Esophagus muscularis mucosa (tissue), 4 donors: ENCODE measurements around the gene XRCC3. TPM values are rescaled to one million over a fixed set of nuclear protein-coding genes. Genes with fewer than 3 reads are reported as not detected.
A peak's percentile ranks its signal among the peaks of the same experiment; 100 is the strongest.

Source experiments
- DNase-seq: peaks from one replicate; pipeline ENCODE4 v3.0.0-alpha.2; 2017; ENCODE audit errors: extremely low spot score
- H3K27ac ChIP-seq, 4 donors: fragments of 200-600 bp; sonication (generic); replicated peaks in 1 of 4; 1 replicate in 3 of 4; 2 replicates in 1 of 4; pipeline ENCODE4 v1.5.1; 2016 to 2019; ENCODE audit warnings: mild to moderate bottlenecking in 1 of 4
- H3K27me3 ChIP-seq, 4 donors: fragments of 200-600 bp; sonication (generic); one replicate each; pipeline versions ENCODE4 v1.5.1 to v1.6.0; 2016 to 2019
- H3K36me3 ChIP-seq, 4 donors: fragments of 200-600 bp; sonication (generic); one replicate each; pipeline ENCODE4 v1.5.1; 2016 to 2019
- H3K4me1 ChIP-seq, 4 donors: fragments of 200-600 bp; sonication (generic); one replicate each; pipeline ENCODE4 v1.5.1; 2016 to 2019
- H3K4me3 ChIP-seq, 4 donors: fragments of 200-600 bp; sonication (generic); 1 replicate in 2 of 4; 2 replicates in 2 of 4; pipeline ENCODE4 v1.5.1; 2016 to 2019; ENCODE audit warnings: mild to moderate bottlenecking in 4 of 4, moderate library complexity in 1 of 4
- H3K9me3 ChIP-seq, 4 donors: fragments of 200-600 bp; sonication (generic); 1 replicate in 3 of 4; 2 replicates in 1 of 4; pipeline ENCODE4 v1.5.1; 2016 to 2019
- EP300 ChIP-seq: sonication (generic); formaldehyde crosslinking; IDR thresholded peaks from one replicate; pipeline ENCODE4 v1.6.1; 2017; ENCODE audit warnings: antibody characterized with exemption
- POLR2A ChIP-seq: fragments of 450-650 bp; IDR thresholded peaks from one replicate; pipeline ENCODE4 v1.6.1; 2017; ENCODE audit warnings: antibody characterized with exemption, moderate library complexity, mild to moderate bottlenecking, low read depth
- POLR2AphosphoS5 ChIP-seq, 2 donors: sonication (generic); formaldehyde crosslinking; IDR thresholded peaks; one replicate each; pipeline ENCODE4 v1.6.1; 2017; ENCODE audit warnings: antibody characterized with exemption in 2 of 2
- WGBS: methylation state at CpG from one replicate; pipeline ENCODE4 v1.1.5; 2018; 5-methylcytosine and 5-hydroxymethylcytosine counted together
- intact Hi-C: fragments of 100-400 bp; cut with DNase I; formaldehyde crosslinking; loops from one replicate; pipeline ENCODE4 v1.15.1; 2023
- total RNA-seq, 4 donors: library from RNA; depleted of rRNA; stranded (reverse); fragments of >200 nt; gene quantifications; one replicate each; pipeline versions ENCODE4 v1.1.0 to v1.2.1, GENCODE V29; 2016
- TF ChIP-seq, protein P1 (sequence below), 3 experiments: fragments of 200-600 bp in 2 of 3; fragments of 450-650 bp in 1 of 3; sonication (generic) in 2 of 3; IDR thresholded peaks; one replicate each; pipeline ENCODE4 v1.5.1; 2017 to 2019; ENCODE audit warnings: antibody characterized with exemption in 3 of 3, mild to moderate bottlenecking in 2 of 3, moderate library complexity in 1 of 3

Gene XRCC3
- total RNA-seq, 4 donors from 2014 or later = 1.6 to 5.4 (median 2.1) TPM

DNA sequence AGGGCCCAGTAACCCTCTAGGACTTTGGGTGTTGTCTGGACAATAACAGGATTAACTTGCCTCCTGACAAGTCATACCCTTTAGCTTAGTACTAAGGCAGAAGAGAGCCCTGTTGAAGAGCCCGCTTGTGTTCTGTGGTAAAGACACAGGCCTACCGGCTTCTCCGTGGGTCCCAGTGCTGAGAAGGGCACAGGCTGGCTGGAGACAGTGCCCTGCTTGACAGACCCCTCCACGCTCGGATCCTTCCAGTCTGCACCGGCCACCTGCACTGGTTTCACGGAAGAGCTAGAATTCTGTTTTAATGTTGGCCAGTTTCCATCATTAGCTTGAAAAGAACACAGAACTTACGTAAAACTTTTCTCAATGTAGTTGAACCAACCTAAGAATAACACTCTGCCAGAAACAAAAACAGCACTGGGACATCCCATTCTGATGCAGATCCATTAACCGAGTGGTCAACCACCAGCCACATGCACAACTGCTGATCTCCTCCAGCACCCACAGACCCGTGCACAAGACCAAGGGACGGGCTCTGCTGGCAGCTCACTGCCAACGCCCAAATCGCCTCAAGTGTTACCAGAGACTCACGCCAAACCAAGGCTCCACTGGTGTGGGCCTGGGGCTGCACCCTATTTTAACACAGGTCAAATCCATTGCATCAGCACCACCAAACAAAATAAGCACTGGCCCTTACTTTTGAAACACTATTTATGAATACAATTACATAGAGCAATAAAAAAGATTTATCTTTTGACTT is 27.4 kb upstream of the XRCC3 start:
- H3K36me3 ChIP-seq = peaks cover 0 to 98% (median 70%) of the 10 kb centered on the region in 4 donors
- peak overlapping the region; percentile 23 to 57 (median 46) for H3K27ac ChIP-seq
- no peak for DNase-seq
- 91% methylated on average over 12 of the region's 14 CpGs for WGBS
- no peak for TF ChIP-seq EP300
- TF ChIP-seq POLR2AphosphoS5 (IDR thresholded peaks at IDR 0.05) = peak in 1 of 2 donors; percentile 21
- peaks cover under 1 to 36% (median 31%) of the 10 kb centered on the region in 4 donors for H3K4me1 ChIP-seq
- H3K27me3 ChIP-seq = no peaks in the 10 kb centered on the region
- no peak overlapping the region for H3K4me3 ChIP-seq
- no peaks in the 10 kb centered on the region for H3K9me3 ChIP-seq
- intact Hi-C loops = no loop called here

DNA sequence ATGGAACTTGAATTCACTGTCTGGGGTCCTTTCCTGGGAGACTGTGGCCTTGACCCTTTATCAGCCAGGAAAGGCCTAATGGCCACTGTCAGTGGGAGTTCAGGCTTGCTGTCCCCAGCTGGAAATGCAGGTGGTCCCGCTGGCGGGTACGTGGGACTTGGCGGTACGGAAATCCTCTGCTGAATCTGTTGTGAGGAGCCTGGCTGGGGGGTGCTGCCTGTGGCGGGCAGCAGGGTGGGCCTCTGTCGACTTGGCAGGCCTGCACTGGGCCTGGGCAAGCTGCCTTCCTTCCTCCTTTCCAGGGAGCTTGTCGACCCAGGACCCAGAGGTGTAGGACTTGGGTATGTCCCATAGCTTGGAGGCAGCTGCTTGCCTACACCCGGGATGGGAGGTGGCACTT is 26.6 kb upstream of the XRCC3 start:
- H3K4me3 ChIP-seq = no peak overlapping the region
- no peaks in the 10 kb centered on the region for H3K9me3 ChIP-seq
- TF ChIP-seq POLR2AphosphoS5 (IDR thresholded peaks at IDR 0.05) = no peak
- TF ChIP-seq EP300 = no peak
- TF ChIP-seq, protein P1, sequence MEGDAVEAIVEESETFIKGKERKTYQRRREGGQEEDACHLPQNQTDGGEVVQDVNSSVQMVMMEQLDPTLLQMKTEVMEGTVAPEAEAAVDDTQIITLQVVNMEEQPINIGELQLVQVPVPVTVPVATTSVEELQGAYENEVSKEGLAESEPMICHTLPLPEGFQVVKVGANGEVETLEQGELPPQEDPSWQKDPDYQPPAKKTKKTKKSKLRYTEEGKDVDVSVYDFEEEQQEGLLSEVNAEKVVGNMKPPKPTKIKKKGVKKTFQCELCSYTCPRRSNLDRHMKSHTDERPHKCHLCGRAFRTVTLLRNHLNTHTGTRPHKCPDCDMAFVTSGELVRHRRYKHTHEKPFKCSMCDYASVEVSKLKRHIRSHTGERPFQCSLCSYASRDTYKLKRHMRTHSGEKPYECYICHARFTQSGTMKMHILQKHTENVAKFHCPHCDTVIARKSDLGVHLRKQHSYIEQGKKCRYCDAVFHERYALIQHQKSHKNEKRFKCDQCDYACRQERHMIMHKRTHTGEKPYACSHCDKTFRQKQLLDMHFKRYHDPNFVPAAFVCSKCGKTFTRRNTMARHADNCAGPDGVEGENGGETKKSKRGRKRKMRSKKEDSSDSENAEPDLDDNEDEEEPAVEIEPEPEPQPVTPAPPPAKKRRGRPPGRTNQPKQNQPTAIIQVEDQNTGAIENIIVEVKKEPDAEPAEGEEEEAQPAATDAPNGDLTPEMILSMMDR (IDR thresholded peaks at IDR 0.05) = no peak
- WGBS = 88% methylated on average over 9 of the region's 9 CpGs
- DNase-seq = no peak
- intact Hi-C loops = no loop called here
- H3K36me3 ChIP-seq = peaks cover 0 to 98% (median 64%) of the 10 kb centered on the region in 4 donors
- peaks cover 5 to 44% (median 39%) of the 10 kb centered on the region in 4 donors for H3K4me1 ChIP-seq
- H3K27me3 ChIP-seq = no peaks in the 10 kb centered on the region
- peak overlapping the region; percentile 23 to 57 (median 40) for H3K27ac ChIP-seq

DNA sequence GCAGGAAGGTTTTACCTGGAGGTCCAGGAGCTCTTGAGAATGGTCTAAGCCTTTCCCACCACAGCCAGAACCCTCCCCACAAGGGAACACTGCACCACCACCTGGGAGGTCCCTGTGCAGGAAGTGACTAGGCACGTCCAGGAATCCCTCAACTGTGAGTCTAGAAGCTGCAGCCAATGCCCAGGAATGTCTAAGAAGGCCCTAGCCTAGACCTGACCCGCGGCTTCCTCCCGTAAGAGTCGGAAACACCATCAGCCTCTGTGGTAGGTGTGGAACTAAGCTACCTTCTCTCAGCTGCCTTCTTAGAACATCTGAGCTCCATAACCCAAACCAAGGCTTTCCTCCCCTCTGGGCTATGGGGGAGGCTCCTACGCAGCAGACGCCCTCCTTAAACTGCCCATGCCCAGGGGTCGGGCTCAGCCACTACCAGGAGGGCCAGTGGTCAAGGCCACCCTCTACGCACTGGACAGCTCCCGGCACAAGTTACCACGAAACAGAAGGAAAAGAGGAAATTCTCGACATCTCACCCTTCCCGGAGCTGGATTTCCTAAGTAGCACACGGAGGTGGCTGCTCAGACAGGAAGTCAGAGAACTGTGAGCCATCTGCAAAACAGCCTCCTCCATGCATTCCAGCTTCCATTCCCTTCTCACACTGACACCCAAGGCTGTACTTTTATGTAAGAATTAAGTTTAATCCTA is 25.9 kb upstream of the XRCC3 start:
- peak overlapping the region in 3 of 4 donors; percentile 23 to 57 (median 43) for H3K27ac ChIP-seq
- H3K36me3 ChIP-seq = peaks cover 0 to 98% (median 58%) of the 10 kb centered on the region in 4 donors
- no peak overlapping the region for H3K4me3 ChIP-seq
- intact Hi-C loops = no loop called here
- WGBS = 77% methylated on average over 14 of the region's 14 CpGs
- no peak for TF ChIP-seq EP300
- no peak for TF ChIP-seq POLR2AphosphoS5 (IDR thresholded peaks at IDR 0.05)
- no peak for TF ChIP-seq POLR2A
- TF ChIP-seq, protein P1 (IDR thresholded peaks at IDR 0.05) = no peak
- peaks cover 11 to 51% (median 46%) of the 10 kb centered on the region in 4 donors for H3K4me1 ChIP-seq
- no peaks in the 10 kb centered on the region for H3K9me3 ChIP-seq
- no peaks in the 10 kb centered on the region for H3K27me3 ChIP-seq
- no peak for DNase-seq

DNA sequence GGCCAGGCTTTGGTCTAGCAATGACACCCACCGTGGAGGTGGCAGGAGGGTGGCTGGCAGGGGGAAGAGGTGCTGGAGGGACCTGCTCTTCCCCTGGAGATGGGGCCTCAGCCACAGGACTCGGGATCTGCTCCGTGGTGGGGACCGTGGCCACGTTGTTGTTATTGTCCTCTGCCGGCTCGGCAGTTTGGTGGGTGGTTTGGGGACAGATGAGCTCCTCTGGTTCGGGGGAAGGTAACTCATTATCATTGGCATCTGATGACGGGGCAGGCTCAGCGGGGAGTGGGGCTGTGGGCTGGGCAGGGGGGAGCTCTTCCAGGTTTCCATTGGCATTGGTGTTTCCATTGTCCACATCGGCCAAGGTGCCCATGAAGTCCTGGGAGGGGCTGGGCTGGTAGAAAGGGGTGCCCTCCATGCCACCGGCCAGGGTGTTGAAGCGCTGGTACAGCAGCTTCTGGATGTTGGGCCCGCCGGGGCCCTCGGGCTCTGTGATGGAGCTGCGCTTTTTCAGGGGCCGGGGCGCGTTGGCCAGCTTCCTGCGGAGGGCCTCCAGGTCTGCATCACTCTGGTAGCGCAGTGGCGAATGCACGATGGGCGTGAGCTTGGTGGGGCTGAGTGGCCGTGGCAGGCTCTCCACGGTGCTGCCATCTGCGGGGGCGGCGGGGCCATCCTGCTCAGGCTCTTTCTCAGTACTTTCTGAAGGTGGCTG is 24.7 kb upstream of the XRCC3 start:
- Histone ChIP-seq H3K4me3 (no peak overlapping the region), H3K4me1 (peaks cover 23 to 63% (median 58%) of the 10 kb centered on the region in 4 donors), H3K27ac (peak overlapping the region; percentile 45 to 94 (median 89)), H3K9me3 (no peaks in the 10 kb centered on the region), H3K27me3 (no peaks in the 10 kb centered on the region), H3K36me3 (peaks cover 0 to 98% (median 49%) of the 10 kb centered on the region in 4 donors)
- TF ChIP-seq POLR2AphosphoS5 (IDR thresholded peaks at IDR 0.05) (no peak), EP300 (no peak), POLR2A (no peak)
- TF ChIP-seq, protein P1 (IDR thresholded peaks at IDR 0.05) = no peak
- intact Hi-C loops = no loop called here
- no peak for DNase-seq
- 98% methylated on average over 19 of the region's 30 CpGs for WGBS

DNA sequence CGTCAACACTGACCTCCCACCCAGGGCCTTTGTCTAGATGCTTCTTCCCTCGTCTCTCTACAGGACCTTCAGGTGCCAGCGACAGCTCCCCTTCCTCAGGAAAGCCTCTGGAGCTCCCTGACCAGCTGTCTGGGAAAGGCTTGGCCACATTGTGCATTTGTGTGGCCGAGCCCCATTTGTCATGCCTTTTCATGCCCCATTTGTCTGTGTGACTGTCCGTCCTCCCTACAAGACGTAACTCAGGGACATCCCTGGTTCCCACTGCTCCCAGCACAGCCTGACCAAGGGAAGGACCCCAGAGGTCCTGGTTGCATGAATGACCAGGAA is 24.2 kb upstream of the XRCC3 start:
- no peak for DNase-seq
- WGBS = 91% methylated on average over 6 of the region's 6 CpGs
- no peak for TF ChIP-seq EP300
- no peak for TF ChIP-seq POLR2A
- no peak for TF ChIP-seq POLR2AphosphoS5 (IDR thresholded peaks at IDR 0.05)
- TF ChIP-seq, protein P1 (IDR thresholded peaks at IDR 0.05) = no peak
- H3K9me3 ChIP-seq = no peaks in the 10 kb centered on the region
- H3K27ac ChIP-seq = peak overlapping the region; percentile 45 to 94 (median 89)
- no peak overlapping the region for H3K4me3 ChIP-seq
- peaks cover 25 to 68% (median 63%) of the 10 kb centered on the region in 4 donors for H3K4me1 ChIP-seq
- H3K27me3 ChIP-seq = no peaks in the 10 kb centered on the region
- peaks cover 0 to 98% (median 49%) of the 10 kb centered on the region in 4 donors for H3K36me3 ChIP-seq
- intact Hi-C loops = no loop called here
